HepG2 (cell line): Measurements from ENCODE around the gene YPEL3. TPM values are rescaled to one million over a fixed set of nuclear protein-coding genes. Genes with fewer than 3 reads are reported as not detected.

ENCODE experiments used
- ATF3 ChIP-seq: sonication (generic); formaldehyde crosslinking; IDR thresholded peaks from 2 replicates; pipeline ENCODE4 v1.4.0; 2020; ENCODE audit warnings: missing genetic modification reagents
- BRD4 ChIP-seq: sonication (generic); formaldehyde crosslinking; IDR thresholded peaks from 2 replicates; pipeline ENCODE4 v1.4.0; 2020; ENCODE audit warnings: missing genetic modification reagents
- GZF1 ChIP-seq: sonication (generic); formaldehyde crosslinking; IDR thresholded peaks from 2 replicates; pipeline ENCODE4 v1.5.1; 2020; ENCODE audit warnings: mild to moderate bottlenecking, missing genetic modification reagents
- HMG20B ChIP-seq: conservative IDR thresholded peaks from 2 replicates; pipeline ENCODE4 v1.6.1; 2016; ENCODE audit warnings: missing genetic modification reagents, missing compliant biosample characterization
- IRF2 ChIP-seq: IDR thresholded peaks from 2 replicates; pipeline ENCODE4 v1.6.1; 2018; ENCODE audit warnings: missing genetic modification reagents, missing compliant biosample characterization
- ISX ChIP-seq: sonication (generic); formaldehyde crosslinking; conservative IDR thresholded peaks from 2 replicates; pipeline ENCODE4 v1.5.0; 2020; ENCODE audit warnings: missing genetic modification reagents
- KDM1A ChIP-seq: IDR thresholded peaks from 2 replicates; pipeline ENCODE4 v1.6.1; 2016; ENCODE audit warnings: missing compliant biosample characterization
- MAX ChIP-seq: IDR thresholded peaks from 2 replicates; pipeline ENCODE4 v1.6.1; 2012; ENCODE audit warnings: inconsistent platforms
- MXD1 ChIP-seq: sonication (generic); formaldehyde crosslinking; IDR thresholded peaks from 2 replicates; pipeline ENCODE4 v1.4.0; 2020; ENCODE audit warnings: mild to moderate bottlenecking, missing genetic modification reagents
- MXD3 ChIP-seq: IDR thresholded peaks from 2 replicates; pipeline ENCODE4 v1.6.1; 2016; ENCODE audit warnings: mild to moderate bottlenecking, missing biosample characterization, missing genetic modification reagents
- NFE2L1 ChIP-seq: sonication (generic); formaldehyde crosslinking; IDR thresholded peaks from 2 replicates; pipeline ENCODE4 v1.4.0; 2020; ENCODE audit warnings: missing genetic modification reagents, mild to moderate bottlenecking, borderline replicate concordance
- NR2F6 ChIP-seq, 2 experiments: IDR thresholded peaks; 2 replicates each; pipeline ENCODE4 v1.6.1; 2016; ENCODE audit warnings: antibody characterized with exemption in 1 of 2, mild to moderate bottlenecking in 1 of 2
- PAWR ChIP-seq: sonication (generic); formaldehyde crosslinking; IDR thresholded peaks from 2 replicates; pipeline ENCODE4 v1.4.0; 2020; ENCODE audit warnings: missing genetic modification reagents, mild to moderate bottlenecking, borderline replicate concordance
- PHF5A ChIP-seq: IDR thresholded peaks from one replicate; pipeline ENCODE4 v1.6.1; 2018; ENCODE audit warnings: low read depth, missing genetic modification reagents; ENCODE audit not compliant: unreplicated experiment
- PHF8 ChIP-seq: sonication (generic); formaldehyde crosslinking; IDR thresholded peaks from 2 replicates; pipeline ENCODE4 v1.5.0; 2020; ENCODE audit warnings: missing genetic modification reagents
- SUZ12 ChIP-seq: fragments of 150-350 bp; IDR thresholded peaks from 2 replicates; pipeline ENCODE4 v1.6.1; 2014; ENCODE audit warnings: low read depth, low read length
- TBX2 ChIP-seq: sonication (generic); formaldehyde crosslinking; IDR thresholded peaks from 2 replicates; pipeline ENCODE4 v1.5.0; 2020; ENCODE audit warnings: missing genetic modification reagents, mild to moderate bottlenecking, borderline replicate concordance
- ZBTB3 ChIP-seq: sonication (generic); formaldehyde crosslinking; IDR thresholded peaks from 2 replicates; pipeline ENCODE4 v1.4.0; 2020; ENCODE audit warnings: low read depth, mild to moderate bottlenecking, moderate library complexity, missing genetic modification reagents, borderline replicate concordance
- ZBTB43 ChIP-seq: sonication (generic); formaldehyde crosslinking; conservative IDR thresholded peaks from 2 replicates; pipeline ENCODE4 v1.4.0; 2020; ENCODE audit warnings: missing genetic modification reagents
- ZNF12 ChIP-seq: sonication (generic); formaldehyde crosslinking; IDR thresholded peaks from 2 replicates; pipeline ENCODE4 v1.5.0; 2020; ENCODE audit warnings: missing genetic modification reagents
- ZNF383 ChIP-seq: sonication (generic); formaldehyde crosslinking; IDR thresholded peaks from 2 replicates; pipeline ENCODE4 v1.4.0; 2020; ENCODE audit warnings: missing genetic modification reagents, mild to moderate bottlenecking, borderline replicate concordance
- ZNF589 ChIP-seq: sonication (generic); formaldehyde crosslinking; conservative IDR thresholded peaks from 2 replicates; pipeline ENCODE4 v1.8.0; 2022; ENCODE audit warnings: mild to moderate bottlenecking, moderate library complexity, missing genetic modification reagents
- ZNF660 ChIP-seq: sonication (generic); formaldehyde crosslinking; IDR thresholded peaks from 2 replicates; pipeline ENCODE4 v1.5.1; 2020; ENCODE audit warnings: mild to moderate bottlenecking, low read depth, missing genetic modification reagents, borderline replicate concordance
- ZNF720 ChIP-seq: sonication (generic); formaldehyde crosslinking; IDR thresholded peaks from 2 replicates; pipeline ENCODE4 v1.4.0; 2020; ENCODE audit warnings: missing genetic modification reagents
- ZNF746 ChIP-seq: sonication (generic); formaldehyde crosslinking; IDR thresholded peaks from 2 replicates; pipeline ENCODE4 v1.8.0; 2022; ENCODE audit warnings: mild to moderate bottlenecking, missing genetic modification reagents
- ZUFSP ChIP-seq: sonication (generic); formaldehyde crosslinking; IDR thresholded peaks from 2 replicates; pipeline ENCODE4 v1.9.0; 2021; ENCODE audit warnings: missing genetic modification reagents, mild to moderate bottlenecking, borderline replicate concordance
- polyA plus RNA-seq, 8 experiments: library from polyadenylated mRNA; depleted of rRNA in 3 of 8; stranded (reverse) in 7 of 8; unstranded in 1 of 8; fragments of >200 nt; fragmentation: Illumina TruSeq in 4 of 8; extraction: Trizol in 4 of 8; gene quantifications; 2 replicates each; pipeline versions ENCODE4 v1.2.1 to v1.2.3, GENCODE V29; 2011 to 2016; ENCODE audit warnings: low read depth in 4 of 8, missing spikeins in 1 of 8, mixed read lengths in 1 of 8; ENCODE audit not compliant: insufficient read depth in 1 of 8
- total RNA-seq, 5 experiments: library from RNA; depleted of rRNA; stranded (reverse); fragments of >200 nt; fragmentation: Illumina TruSeq; extraction: Trizol; gene quantifications; 2 replicates each; pipeline ENCODE4 v1.2.3, GENCODE V29; 2016; ENCODE audit warnings: low read depth in 1 of 5

The YPEL3 gene
- total and polyA plus RNA-seq, 2 of the 13 experiments (the other 11 are each of a cell fraction or from before 2014, with no cell fraction given), result 5.4 to 47.0 TPM

GRCh38 chr16:30054959-30055553 is 41.0 kb downstream of the YPEL3 start (continued):
- TF ChIP-seq ZBTB3 (CRISPR knock-in tag), result no peak
- TF ChIP-seq NFE2L1 (CRISPR knock-in tag), result no peak
- peak; percentile 53; the same call in 1 of the 2 replicates for TF ChIP-seq ZNF383 (CRISPR knock-in tag)
- peak; percentile 57 for TF ChIP-seq PHF5A
- no peak for TF ChIP-seq KDM1A (CRISPR knock-in tag)
- TF ChIP-seq GZF1, result no peak
- no peak for TF ChIP-seq ZNF12 (CRISPR knock-in tag)
- TF ChIP-seq NR2F6 (IDR thresholded peaks at IDR 0.05), result peak; percentile 56; the same call in 1 of the 2 replicates
- TF ChIP-seq NR2F6 (CRISPR knock-in tag; IDR thresholded peaks at IDR 0.05), result peak; percentile 81
- no peak for TF ChIP-seq MXD1 (CRISPR knock-in tag)
- TF ChIP-seq TBX2 (CRISPR knock-in tag), result peak; percentile 13
- no peak for TF ChIP-seq IRF2 (CRISPR knock-in tag)
- TF ChIP-seq ZBTB43, result no peak
- TF ChIP-seq PAWR (CRISPR knock-in tag), result no peak
- 0 out of 2 replicates have a peak, but pooled peaks have one; percentile 24 for TF ChIP-seq MXD3 (CRISPR knock-in tag)
- TF ChIP-seq ZNF720 (CRISPR knock-in tag), result peak; percentile 26; the same call in 1 of the 2 replicates
- TF ChIP-seq BRD4 (CRISPR knock-in tag), result no peak
- TF ChIP-seq HMG20B (CRISPR knock-in tag), result no peak
- TF ChIP-seq ZNF589 (CRISPR knock-in tag), result no peak
- TF ChIP-seq ISX (CRISPR knock-in tag), result no peak
- TF ChIP-seq ZUFSP (CRISPR knock-in tag), result no peak
- TF ChIP-seq PHF8 (CRISPR knock-in tag), result 0 out of 2 replicates have a peak, but pooled peaks have one; percentile 20
- no peak for TF ChIP-seq ZNF746
- TF ChIP-seq ATF3, result no peak
- 0 out of 2 replicates have a peak, but pooled peaks have one; percentile 17 for TF ChIP-seq SUZ12
- peak; percentile 44; the same call in 1 of the 2 replicates for TF ChIP-seq MAX
- no peak for TF ChIP-seq ZNF660 (CRISPR knock-in tag)
